ENCODE data around the gene IL1R1. TPM values are rescaled to one million over a fixed set of nuclear protein-coding genes. Genes with fewer than 3 reads are reported as not detected.

IL1R1 gene
- total and polyA plus RNA-seq, 12 donors: 8.6 to 153 (median 126) TPM

GRCh38 chr2:102147935-102148334, 5.4 kb downstream of the IL1R1 start:
- Histone ChIP-seq H3K27ac (peak overlapping the region in 1 of 5 donors; percentile 60), H3K4me1 (replicated peaks in 1 of 2) (peaks cover 13 to 14% of the 10 kb centered on the region in 2 donors), H3K27me3 (no peaks in the 10 kb centered on the region), H3K36me3 (replicated peaks in 1 of 2) (no peaks in the 10 kb centered on the region), H3K9me3 (replicated peaks in 1 of 3) (peaks cover 0 to 11% (median 0%) of the 10 kb centered on the region in 3 donors), H3K4me3 (no peak overlapping the region)
- no peak for DNase-seq
- WGBS, 4 donors: 82 to 93% (median 86%) methylated on average over 3 of the region's 3 CpGs
- TF ChIP-seq POLR2A (IDR thresholded peaks at IDR 0.05): no peak
- TF ChIP-seq, protein P1, sequence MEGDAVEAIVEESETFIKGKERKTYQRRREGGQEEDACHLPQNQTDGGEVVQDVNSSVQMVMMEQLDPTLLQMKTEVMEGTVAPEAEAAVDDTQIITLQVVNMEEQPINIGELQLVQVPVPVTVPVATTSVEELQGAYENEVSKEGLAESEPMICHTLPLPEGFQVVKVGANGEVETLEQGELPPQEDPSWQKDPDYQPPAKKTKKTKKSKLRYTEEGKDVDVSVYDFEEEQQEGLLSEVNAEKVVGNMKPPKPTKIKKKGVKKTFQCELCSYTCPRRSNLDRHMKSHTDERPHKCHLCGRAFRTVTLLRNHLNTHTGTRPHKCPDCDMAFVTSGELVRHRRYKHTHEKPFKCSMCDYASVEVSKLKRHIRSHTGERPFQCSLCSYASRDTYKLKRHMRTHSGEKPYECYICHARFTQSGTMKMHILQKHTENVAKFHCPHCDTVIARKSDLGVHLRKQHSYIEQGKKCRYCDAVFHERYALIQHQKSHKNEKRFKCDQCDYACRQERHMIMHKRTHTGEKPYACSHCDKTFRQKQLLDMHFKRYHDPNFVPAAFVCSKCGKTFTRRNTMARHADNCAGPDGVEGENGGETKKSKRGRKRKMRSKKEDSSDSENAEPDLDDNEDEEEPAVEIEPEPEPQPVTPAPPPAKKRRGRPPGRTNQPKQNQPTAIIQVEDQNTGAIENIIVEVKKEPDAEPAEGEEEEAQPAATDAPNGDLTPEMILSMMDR (IDR thresholded peaks at IDR 0.05): no peak
- intact Hi-C loops (cut with DNase I): loop anchor here (10.0 kb wide), 1 partner anchor 123 kb away; no protein-coding TSS in a partner anchor

- Histone ChIP-seq H3K4me3 (no peak overlapping the region), H3K9me3 (replicated peaks in 1 of 3) (peaks cover 0 to 11% (median 0%) of the 10 kb centered on the region in 3 donors), H3K4me1 (replicated peaks in 1 of 2) (peaks cover 16 to 26% of the 10 kb centered on the region in 2 donors), H3K36me3 (replicated peaks in 1 of 2) (peaks cover 0 to 2% of the 10 kb centered on the region in 2 donors), H3K27ac (peak overlapping the region in 2 of 5 donors; percentile 30 to 44), H3K27me3 (no peaks in the 10 kb centered on the region)
- WGBS, 4 donors: 82 to 94% (median 86%) methylated on average over 2 of the region's 2 CpGs
- no peak for TF ChIP-seq POLR2A (IDR thresholded peaks at IDR 0.05)
- TF ChIP-seq, protein P1 (IDR thresholded peaks at IDR 0.05): no peak
- no peak for DNase-seq
- intact Hi-C loops (cut with DNase I): loop anchor here (10.0 kb wide), 1 partner anchor 124 kb away; no protein-coding TSS in a partner anchor
Observed at GRCh38 chr2:102149243-102149642, 6.7 kb downstream of the IL1R1 start.

DNA sequence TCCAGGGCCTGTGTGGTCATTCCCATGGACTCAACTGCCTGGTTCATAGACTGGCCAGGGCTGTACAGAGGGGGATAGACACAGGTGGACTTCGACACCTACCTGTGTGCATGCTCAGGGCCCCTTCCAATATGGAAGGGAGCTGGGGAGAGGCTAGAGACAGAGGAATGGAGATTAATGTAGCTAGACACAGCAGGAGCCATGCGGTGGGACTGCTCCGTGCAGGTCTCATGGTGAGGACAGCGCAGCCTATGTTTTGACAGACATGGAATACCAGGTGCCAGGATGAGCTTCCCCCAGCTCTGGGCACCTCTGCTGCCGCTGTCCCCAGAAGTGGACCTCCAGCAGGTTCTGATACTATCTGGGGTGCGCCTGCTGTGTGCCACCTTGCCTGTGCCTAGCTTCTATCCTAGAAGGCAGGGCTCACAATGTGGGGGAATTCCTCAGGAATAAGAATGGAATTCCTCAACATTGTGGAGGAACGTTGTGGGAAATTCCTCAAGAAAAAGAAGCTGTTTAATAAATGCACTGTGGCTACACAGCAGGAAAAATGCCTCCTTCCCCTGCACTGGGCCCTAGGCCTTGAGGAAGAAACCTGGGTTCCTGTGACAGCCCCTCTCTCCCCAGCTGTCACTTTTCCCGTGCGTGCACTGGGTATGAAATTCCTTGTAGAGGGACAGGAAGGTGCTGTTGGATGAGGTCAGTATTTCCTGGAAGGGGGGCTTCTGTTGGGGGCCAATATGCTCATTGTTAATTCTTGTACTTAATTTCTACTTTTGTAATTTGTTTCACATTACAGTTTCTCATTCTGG, 7.3 kb downstream of the IL1R1 start:
- Histone ChIP-seq H3K36me3 (replicated peaks in 1 of 2) (peaks cover 0 to 8% of the 10 kb centered on the region in 2 donors), H3K9me3 (replicated peaks in 1 of 3) (peaks cover 0 to 11% (median 0%) of the 10 kb centered on the region in 3 donors), H3K27me3 (no peaks in the 10 kb centered on the region), H3K4me3 (no peak overlapping the region), H3K4me1 (replicated peaks in 1 of 2) (peaks cover 21 to 32% of the 10 kb centered on the region in 2 donors), H3K27ac (peak overlapping the region in 2 of 5 donors; percentile 30 to 44)
- TF ChIP-seq, protein P1 (IDR thresholded peaks at IDR 0.05): no peak
- TF ChIP-seq POLR2A (IDR thresholded peaks at IDR 0.05): no peak
- no peak for DNase-seq
- WGBS, 4 donors: 74 to 89% (median 88%) methylated on average over 6 to 9 of the region's 9 CpGs
- intact Hi-C loops (cut with DNase I): loop anchor here (10.0 kb wide), 1 partner anchor 125 kb away; no protein-coding TSS in a partner anchor

GRCh38 chr2:102154364-102154763, 11.8 kb downstream of the IL1R1 start:
- Histone ChIP-seq H3K9me3 (replicated peaks in 1 of 3) (no peaks in the 10 kb centered on the region), H3K27ac (peak overlapping the region in 3 of 5 donors; percentile 85 to 89 (median 89)), H3K27me3 (no peaks in the 10 kb centered on the region), H3K4me3 (no peak overlapping the region), H3K4me1 (replicated peaks in 1 of 2) (peaks cover 41 to 43% of the 10 kb centered on the region in 2 donors), H3K36me3 (replicated peaks in 1 of 2) (peaks cover 0 to 9% of the 10 kb centered on the region in 2 donors)
- TF ChIP-seq, protein P1 (IDR thresholded peaks at IDR 0.05): no peak
- no peak for TF ChIP-seq POLR2A (IDR thresholded peaks at IDR 0.05)
- 91 to 99% (median 95%) methylated on average over 6 of the region's 6 CpGs for WGBS, 4 donors
- DNase-seq: no peak
- intact Hi-C loops (cut with DNase I): no loop called here
